HS-27A (cell line): Measurements from ENCODE around the gene KLRG1.

Experiments used
- DNase-seq: peaks from one replicate; pipeline ENCODE4 v3.0.0-alpha.2; 2012; ENCODE audit warnings: low read depth, missing footprints

KLRG1 gene

GRCh38 chr12:9040484-9041186 is 51.3 kb downstream of the KLRG1 start:
- no peak for DNase-seq

DNA sequence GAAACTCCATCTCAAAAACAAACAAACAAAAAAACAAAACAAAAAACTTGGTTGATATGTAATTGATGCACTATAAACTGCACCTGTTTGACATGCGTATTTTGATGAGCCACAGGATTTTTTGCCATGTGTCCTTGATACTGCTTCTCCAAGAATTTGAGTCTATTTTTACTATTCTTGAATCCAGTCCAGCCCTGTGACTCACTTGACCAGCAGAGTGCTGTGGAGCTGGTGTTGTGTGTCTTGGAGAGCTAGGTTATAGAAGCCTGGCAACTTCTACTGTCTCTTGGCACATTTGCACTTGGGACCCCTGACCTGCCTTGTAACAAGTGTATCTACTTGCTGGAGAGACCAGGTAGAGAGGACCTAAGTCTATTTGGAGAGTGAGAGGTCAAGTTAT is 52.0 kb downstream of the KLRG1 start:
- DNase-seq, result no peak

DNA sequence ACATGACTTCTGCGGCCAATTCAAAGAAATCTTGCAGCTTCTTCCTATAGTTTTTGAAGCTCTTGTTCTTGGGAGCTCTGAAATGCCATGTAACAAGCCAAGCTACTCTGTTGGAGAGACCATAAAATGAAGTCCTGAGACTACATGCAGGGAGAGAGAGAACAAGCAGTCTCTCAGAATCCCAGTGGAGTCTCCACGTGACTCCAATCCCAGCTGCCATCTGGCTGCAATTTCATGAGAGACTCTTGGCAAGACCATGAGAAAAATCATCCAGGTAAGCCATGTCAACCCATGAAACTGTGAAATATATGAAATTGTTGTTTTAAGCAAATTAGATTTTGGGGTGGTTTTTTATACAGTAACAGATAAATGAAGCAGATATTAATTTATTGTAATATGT is 54.4 kb downstream of the KLRG1 start:
- no peak for DNase-seq

- DNase-seq, result no peak
Measured at GRCh38 chr12:9047105-9047504, 57.8 kb downstream of the KLRG1 start.

GRCh38 chr12:9048930-9049329 is 59.6 kb downstream of the KLRG1 start:
- no peak for DNase-seq

DNA sequence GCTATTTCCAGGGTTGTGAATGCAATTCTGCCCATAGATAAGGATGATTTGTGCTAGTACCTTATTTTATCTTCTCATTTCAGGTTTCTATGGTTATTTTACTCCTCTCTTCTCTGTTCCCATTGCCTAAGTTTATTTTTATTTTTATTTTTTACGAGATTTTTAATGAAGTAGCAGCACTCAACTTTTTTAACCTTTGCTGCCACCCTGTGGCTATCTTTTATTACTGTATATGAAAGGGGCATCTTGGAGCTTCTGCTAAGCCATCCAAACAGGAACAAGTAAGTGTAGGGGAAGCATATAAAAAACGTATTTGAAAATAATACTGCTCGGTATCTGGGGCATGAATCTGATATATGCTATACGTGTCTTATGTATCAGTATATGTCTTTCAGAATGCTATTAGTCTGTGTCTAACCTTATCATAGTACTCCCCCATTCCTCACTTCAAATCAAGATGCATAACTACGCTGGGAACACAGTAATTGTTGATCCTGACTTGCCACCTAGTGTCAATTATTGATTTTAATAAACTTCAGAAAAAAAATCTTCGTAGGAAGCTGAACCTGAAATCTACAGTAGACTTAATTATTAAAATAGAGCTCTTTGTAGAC is 60.3 kb downstream of the KLRG1 start:
- peak; percentile 15 for DNase-seq

GRCh38 chr12:9050521-9051157 is 61.3 kb downstream of the KLRG1 start:
- DNase-seq, result no peak

DNA sequence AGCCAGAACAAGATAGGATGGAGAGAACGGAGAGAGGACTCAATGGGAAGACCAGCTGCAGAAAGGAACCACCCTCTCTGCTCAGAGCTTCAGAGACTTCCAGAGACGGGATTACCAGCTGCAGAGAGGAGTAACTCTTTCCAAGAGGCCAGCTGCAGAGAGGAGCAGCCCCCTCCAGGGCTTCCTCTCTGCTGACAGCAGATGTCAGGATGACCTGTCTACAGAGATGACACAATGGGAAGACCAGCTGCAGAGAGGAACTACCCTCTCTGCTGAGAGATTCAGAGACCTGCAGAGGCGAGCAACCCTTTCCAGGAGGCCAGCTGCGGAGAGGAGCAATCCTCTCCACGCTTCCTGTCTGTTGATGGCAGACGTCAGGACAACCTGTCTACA is 61.8 kb downstream of the KLRG1 start:
- no peak for DNase-seq

GRCh38 chr12:9052610-9053009 is 63.3 kb downstream of the KLRG1 start:
- DNase-seq, result no peak
